ENCODE data around the gene PFKL.
A peak's percentile ranks its signal among the peaks of the same experiment; 100 is the strongest.

GRCh38 chr21:44360159-44360558 is 60.3 kb downstream of the PFKL start:
- TF ChIP-seq CTCF (IDR thresholded peaks at IDR 0.05; ENCODE audit: low read length) (0 out of 2 replicates have a peak, but pooled peaks have one; percentile 10), EZH2 (optimal IDR thresholded peaks at IDR 0.05; ENCODE audit: low read depth, low read length) (no peak), EZH2phosphoT487 (IDR thresholded peaks at IDR 0.05; ENCODE audit: low read length) (no peak)

All from MM.1S (cell line).